GM21390 (cell line): ENCODE data around the gene SPOCK3.

Source experiments
- ATAC-seq: cut with Tn5 transposase; IDR thresholded peaks from one replicate; pipeline ENCODE4 v1.9.1; 2021; ENCODE audit not compliant: unreplicated experiment

Gene SPOCK3

DNA sequence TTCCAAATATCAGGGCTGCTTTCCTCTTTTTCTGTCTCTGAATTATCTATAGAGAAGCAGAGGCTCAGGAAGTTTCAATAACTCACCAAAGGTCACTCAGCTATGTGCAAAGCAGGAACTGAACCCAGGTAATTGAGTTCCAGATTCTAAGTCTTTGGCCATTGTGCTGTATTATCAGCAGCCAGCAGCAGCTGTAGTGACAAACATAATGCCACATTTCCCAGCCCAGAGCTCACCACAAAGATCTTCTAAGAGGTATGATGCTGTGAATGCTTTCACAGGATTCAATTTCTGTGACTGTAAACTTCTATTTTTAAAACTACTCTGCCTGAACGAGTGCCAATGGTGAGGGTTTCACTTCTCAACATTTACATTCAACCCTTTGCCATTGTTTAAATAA, 56.4 kb downstream of the SPOCK3 start:
- no peak for ATAC-seq

DNA sequence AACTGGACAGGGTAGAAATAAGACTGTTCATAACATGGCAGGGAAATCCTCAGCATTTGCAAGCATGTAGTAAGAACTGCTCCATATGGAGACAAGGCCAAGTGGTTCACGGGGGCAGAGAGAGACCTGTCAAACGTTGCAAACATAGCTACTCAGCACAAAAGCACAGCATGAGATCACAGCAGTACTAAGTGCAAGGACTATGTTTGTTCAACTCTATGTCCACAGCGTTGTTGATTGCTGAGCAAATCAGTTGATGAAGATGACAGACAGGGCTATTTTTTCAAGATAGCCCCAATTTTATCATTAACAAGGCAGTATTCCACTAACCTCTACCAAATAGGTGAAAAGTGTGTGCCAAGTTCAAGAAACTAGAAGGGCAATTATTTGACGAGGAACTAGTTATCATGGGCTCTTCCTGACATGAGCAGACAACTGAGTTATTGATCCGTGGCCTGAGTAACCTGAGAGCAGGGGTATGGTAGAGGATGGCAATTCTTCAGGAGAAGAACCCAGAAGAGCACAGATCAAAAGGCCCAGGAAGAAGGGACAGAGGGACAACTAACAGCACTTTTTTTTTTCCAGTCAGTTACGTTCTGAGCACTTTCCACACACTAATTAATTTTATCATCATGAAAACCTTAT, 57.4 kb downstream of the SPOCK3 start:
- no peak for ATAC-seq

DNA sequence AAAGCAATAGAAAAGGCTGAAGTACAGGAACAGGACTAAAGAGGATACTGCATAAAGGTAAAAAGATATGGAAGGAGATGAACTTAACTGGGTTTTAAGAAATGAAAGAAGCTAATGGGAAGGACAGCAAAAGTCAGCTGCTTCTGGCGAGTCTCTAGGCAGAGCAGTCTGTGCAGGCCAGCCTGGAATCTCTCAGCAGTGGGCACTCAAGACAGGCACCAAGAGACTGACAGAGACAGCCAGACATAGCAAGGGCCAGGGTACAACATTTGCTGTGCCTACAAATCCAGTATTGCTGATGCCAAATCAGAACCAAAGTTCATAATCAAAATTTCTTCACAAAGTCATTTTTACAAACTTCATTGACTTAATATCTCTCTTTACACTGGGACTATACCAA, 62.4 kb downstream of the SPOCK3 start:
- no peak for ATAC-seq

DNA sequence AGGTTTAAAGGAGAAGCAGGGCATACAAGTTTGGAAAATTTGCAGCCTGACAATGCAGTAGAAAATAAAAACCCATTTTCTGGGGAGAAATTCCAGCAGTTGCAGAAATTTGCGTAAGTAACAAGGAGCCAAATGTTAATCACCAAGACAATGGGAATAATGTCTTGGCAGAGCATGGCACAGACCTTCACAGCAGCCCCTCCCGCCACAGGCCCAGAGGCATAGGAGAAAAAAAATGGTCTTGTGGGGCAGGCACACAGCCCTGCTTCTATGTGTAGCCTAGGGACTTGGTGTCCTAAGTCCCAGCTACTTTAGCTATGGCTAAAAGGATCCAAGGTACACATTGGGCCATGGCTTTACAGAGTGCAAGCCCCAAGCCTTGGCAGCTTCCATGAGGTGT, 65.7 kb downstream of the SPOCK3 start:
- no peak for ATAC-seq

DNA sequence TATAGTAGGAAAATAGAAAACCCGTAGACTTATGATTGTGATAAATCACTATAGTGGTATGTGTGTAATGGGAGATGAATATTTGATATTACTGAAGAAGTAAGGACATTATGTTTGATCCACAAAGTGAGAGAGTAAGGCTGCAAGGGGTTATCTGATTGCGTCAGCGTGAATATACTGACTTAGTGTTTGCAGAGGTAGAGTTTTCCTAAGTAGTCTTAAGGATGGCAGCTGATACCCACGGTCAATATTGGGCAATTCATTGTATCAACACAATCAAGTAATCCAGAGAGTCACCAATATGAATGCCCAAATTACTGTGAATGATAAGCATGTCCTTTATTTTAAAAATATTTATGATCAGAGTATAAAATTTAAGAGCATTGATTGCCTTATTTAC, 83.7 kb downstream of the SPOCK3 start:
- no peak for ATAC-seq

DNA sequence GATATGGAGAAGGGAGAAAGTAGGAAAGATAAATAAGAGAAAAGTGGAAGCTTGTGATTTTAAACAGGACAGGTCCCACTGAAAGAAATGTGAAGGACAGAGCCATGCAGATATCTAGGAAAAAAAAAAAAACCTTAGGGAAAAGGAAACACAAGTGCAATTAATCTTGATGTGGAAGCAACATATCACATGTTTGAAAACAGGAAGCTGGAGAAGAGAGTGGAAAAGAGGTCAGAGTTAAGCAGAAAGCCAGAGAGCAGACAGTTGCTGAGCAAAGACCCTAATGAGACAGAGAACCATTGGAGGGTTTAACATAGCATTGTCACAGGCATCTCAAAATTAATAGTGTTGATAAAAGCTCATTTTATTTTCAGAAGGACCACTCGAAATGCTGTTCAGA, 89.7 kb downstream of the SPOCK3 start:
- no peak for ATAC-seq

DNA sequence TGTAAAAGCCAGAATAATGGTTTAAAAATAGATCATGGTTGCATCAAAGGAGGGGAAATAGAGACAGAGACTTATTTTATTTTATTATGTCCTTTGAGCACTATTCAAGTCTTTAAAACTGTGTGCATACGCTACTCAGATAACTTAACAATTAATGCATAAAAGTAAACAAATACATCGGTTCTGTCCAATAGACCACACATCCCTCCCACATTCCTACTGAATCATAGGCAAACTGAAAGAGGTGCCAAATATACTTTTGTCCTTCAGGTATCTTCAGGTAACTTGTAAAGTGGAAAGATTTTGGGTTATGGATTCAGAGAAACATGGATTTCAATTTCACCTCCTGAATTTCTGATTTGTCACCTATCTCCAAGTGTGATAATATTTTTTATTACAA, 91.3 kb downstream of the SPOCK3 start:
- no peak for ATAC-seq

DNA sequence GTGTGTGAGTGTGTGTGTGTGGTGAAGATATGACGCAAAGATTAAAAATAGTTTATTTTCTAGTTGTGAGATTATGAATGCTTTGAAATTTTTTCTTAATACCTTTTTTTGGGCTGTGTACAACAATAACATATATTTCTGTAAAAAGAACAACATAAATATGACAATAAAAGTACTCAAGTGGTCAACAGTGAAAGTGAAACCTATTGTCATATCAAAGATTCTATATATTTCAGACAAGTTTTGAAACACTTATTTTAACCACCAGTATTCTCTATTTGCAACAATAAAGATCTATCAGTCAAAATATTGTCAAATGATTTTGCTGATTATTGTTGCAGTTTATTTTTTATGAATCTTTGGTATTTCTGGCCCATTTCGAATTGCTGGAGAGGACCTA, 98.0 kb downstream of the SPOCK3 start:
- no peak for ATAC-seq

DNA sequence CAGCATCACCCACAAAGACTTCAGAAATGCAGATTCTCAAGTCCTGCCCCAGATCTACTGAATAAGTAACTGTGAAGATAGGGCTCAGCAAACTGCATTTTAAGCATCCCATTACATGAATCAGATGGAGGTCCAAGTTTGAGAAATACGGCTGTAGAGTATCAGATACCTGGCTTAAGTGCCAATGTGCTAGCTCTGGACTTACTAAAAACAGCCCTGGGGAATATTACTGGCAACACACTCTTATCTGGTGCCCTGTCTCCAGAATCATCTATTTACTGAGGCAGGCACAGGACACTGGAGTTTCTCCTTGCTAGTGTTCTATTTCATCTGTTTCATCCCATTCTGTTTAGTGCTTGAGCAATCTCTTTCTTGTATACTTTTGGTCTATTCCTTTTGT, 105.1 kb downstream of the SPOCK3 start:
- ATAC-seq: no peak

DNA sequence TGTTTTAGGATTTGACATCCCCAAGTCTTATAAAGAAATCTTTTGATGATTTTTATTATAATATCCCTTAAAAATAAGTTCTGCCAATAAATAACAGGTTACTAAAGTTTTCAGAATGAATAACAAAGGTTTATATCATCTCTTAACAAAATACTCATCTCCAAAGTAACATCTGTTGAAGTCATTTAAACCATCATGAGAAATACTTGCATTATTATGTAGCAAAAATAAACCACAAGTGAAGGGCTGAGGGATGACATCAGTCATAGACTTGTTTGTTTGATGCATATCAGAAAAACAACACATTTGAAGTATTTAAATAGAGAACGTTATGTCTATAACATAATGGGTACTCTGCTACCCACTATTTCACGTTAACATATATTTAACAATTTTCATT, 114.9 kb downstream of the SPOCK3 start:
- ATAC-seq: no peak

DNA sequence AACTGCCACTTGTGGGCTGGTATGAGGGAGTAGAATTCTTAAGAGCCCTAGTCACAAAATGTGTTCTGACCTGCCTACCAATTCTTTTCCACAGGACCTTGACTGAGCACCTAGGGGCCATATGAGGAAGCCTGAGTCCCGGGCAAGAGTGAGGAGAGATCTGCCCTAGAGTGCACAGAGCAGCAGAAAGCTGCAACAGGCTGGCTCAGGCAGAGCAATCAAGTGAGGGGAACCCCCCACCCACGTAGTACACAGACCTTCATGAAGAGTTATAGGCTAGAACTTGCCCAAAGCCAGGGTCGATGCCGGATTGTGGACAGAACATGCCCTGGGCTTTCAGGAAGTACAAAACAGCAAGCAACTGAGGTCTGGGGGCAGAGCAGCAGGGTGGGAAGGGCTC, 117.0 kb downstream of the SPOCK3 start:
- no peak for ATAC-seq

DNA sequence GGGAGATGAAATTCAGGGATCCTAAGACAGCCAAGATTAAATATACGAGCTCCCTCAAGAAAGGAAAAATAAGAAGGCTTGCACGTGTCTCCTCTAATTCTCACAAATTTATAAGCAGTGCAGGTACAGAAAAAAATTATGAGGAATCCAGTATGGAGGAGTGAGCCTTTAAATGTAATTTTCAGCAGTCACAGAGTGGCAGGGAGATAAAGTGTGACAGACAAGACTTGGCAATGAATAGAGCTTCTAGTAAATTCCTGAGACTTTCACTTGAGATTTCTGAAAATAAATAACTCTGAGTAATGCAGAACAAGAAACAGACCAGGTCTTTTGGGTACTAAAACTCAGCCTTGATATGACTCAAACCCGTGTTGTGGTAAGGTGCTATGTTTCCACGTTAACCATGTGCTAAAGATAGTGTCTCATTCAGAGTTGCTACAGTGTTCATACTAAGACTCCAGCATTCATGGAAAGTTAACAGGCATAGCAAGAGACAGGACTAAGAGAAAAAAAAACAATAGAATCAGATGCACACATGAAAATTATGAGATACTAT, 119.8 kb downstream of the SPOCK3 start:
- no peak for ATAC-seq

DNA sequence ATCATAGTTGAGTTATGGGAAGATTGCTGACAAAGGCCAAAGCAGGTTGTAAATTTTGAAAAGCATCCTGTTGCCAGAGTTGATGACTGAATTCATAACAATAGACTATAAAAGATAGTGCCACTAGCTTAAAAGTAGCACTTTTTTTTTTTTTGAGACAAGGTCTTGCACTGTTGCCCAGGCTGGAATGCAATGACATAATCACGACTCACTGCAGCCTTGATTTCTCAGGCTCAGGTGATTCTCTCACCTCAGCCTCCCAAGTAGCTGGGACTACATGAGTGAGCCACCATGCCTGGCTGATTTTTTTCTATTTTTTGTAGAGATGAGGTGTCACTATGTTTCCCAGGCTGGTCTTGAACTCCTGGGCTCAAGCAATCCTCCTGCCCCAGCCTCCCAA, 122.7 kb downstream of the SPOCK3 start:
- ATAC-seq: no peak

DNA sequence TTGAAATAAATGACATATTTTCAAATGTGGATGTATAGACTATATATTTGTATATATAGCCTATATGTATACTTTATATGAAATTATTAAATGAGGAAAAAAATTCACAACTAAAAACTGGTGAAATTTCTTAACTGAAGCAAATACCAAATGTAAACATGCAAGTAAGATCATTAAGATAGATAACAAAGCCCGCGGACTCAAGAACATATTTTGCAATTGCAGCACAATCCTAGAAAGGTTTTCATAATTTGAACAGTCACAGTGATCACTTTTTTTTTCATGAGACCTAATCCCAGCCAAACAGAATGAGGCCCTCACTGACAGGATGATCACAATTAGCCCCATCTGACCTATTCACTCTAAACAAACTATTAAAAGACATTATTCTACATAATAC, 123.2 kb downstream of the SPOCK3 start:
- no peak for ATAC-seq

DNA sequence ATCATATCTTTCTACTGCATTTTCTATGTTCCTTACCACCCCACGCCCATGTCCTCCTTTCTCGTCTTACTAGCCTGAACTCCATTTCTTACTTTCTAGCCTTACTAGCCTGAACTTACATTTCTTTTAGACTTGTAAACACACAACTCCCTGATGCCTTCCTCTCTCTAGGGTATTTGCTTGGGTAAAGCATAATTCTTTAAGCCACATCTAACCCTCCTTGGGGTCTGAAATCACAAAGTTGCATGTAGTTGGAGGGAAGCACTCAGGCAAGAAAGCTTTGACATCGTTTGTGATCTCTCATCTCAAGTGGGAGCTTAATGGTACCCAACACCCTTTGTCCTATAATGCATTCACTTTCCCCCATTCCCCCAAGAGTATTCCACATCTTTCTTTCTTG, 124.4 kb downstream of the SPOCK3 start:
- ATAC-seq: no peak

DNA sequence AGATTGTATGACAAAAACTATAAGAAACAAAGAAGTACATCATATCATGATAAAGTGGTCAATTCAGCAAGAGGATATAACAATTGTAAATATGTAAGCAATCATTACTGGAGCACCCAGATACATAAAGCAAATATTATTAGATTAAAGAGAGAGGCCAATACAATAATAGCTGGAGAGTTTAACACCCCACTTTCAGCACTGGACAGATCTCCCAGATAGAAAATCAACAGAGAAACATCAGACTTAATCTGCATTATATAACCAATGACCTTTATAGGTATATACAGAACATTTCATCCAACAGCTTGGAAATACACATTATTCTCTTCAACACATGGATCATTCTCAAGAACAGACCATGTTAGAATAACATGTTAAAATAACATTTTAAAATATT, 128.4 kb downstream of the SPOCK3 start:
- no peak for ATAC-seq

DNA sequence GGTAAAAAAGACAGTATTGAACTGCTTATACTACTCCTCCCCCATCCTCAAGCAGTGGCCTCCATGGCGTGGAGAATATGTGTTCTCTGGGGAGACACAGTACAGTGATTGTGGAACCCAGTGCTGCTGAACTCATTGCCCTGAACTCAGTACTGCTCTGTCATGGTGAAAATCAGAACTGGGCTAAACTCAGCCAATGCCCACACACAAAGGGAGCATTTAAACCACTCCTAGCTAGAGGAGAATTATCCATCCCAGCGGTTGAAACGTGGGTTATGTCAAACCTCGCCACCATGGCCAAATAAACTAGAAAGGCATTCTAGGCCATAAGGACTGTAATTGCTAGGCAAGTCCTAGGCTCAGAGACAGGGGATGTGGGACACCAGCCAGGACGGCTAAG, 131.8 kb downstream of the SPOCK3 start:
- ATAC-seq: no peak

DNA sequence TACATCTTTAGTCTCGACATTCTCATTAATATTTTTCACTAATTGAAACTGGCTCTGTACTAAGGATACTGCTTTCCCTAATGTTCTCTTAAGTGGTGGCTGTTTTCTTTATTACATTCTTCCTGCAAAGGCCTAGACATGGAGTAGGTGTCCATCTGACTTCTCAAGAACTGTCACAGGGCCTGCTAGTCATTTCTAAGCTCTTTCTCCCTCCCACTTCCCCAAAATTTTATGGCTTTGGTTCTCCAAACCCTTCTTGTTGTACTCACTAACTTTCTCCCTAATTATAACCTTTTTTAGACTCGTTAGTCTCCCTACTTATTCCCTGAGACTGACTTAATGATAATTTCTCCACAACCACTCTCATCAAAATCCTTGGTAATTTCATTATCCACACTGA, 133.3 kb downstream of the SPOCK3 start:
- no peak for ATAC-seq

DNA sequence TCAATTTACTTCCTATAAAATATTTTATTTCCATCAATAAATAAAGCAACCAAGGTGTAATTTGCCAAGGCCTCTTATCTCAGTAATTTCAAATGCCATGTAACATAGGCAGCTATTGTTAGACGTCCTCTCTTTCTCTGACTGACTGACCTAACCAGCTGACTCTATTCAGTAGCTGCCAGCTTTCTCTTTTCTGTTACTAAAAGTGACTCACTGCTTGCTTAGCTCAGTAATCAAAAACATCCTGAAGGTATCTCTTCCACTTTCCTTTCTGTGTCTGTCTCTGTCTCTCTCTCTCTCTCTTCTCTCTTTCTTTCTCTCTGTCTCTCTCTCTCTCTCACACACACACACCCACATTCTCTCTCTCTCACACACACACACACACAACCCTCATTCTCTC, 134.2 kb downstream of the SPOCK3 start:
- peak; percentile 86 for ATAC-seq

DNA sequence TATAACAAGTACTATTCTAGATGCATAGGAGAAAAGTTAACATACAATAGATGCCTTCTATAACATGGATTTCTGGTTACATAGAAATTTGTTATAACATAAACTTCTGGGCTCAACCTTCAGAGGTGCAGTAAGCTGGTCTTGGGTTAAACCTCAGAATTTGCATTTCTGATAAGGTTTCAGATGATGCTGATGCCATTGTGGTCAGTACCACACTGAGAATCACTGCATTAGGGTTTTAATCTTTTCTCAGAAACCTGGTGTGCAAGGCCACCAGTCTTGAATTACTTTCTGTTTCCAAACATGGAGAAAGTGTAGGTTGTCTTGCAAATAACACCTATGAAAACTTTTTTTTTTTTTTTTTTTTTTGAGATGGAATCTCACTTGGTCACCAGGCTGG, 146.2 kb downstream of the SPOCK3 start:
- no peak for ATAC-seq

DNA sequence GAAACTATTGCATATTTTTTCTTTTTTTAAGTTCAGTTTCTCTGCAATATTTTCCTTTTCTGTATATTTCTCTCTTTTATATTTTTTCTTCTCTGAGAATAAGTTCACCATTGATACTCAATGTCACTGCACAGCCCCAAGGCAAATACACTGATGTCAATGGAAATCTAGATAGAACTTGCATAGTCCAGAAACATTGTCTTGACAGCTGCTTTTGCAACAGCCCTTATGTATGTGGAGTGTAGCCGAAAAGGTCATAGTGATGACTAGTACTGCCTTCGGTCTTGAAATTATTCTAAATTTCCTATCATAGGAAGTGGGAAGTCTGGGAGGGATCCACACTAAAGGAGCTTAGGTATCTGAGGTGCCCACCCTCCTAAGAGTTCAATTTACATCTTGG, 150.0 kb downstream of the SPOCK3 start:
- no peak for ATAC-seq

DNA sequence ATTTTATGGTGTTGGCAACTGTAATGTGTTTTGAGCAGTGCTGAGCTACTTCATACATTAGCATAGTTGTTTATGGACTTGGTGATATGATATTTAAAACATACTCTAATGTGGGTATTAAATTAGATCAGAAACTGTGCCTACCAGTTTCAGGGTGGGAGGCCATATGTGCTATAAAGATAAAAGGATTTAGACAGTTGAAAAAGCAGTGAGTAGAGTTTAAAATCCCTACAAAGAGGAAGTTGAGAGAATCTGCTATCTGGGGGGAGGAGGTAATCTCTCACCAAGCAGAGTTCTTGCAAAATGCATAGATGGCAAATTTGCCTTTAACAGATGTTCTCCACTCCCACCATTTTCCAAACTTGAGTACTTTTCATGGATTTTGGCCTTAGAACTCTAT, 154.5 kb downstream of the SPOCK3 start:
- ATAC-seq: no peak

DNA sequence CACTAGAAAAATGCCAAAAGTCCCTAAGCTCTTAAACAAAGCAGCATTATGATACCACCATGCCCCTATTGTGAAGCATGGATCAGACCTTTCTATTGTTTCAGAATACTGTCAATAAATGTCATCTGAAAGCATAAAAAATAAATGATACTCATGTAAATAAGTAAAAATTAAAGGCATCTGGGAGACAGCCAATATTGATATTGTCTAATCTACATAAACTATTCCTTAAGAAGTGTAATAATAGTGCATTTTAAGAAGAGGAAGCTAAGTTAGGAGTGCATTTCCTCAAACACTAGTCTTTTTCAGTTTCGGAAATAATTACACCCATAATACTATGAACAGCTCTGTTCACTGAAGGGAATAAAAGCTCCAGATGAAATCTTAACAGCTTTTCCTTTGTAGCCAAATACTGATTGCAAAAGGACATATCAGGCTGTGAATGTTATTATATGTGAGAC, 181.6 kb downstream of the SPOCK3 start:
- ATAC-seq: no peak
